ENCODE measurements around the gene HLA-C.
A peak's percentile ranks its signal among the peaks of the same experiment; 100 is the strongest.
"Not testable (repeated sequence)": the region's sequence is repeated elsewhere in the genome, so short reads cannot be mapped to it uniquely, and the experiment has no call there.

The HLA-C gene

GRCh38 chr6:31271641-31272357 is at the start of gene HLA-C:
HLA-C (minus strand) TSS chr6:31272092; CDS start chr6:31272071, 21 bp downstream.
- FAIRE-seq = peak; percentile 7

- FAIRE-seq = no peak
Measured at GRCh38 chr6:31321005-31321707, 49.3 kb upstream of the HLA-C start.

- FAIRE-seq = no peak
Measured at GRCh38 chr6:31317036-31317435, 45.1 kb upstream of the HLA-C start.

GRCh38 chr6:31309641-31310040 is 37.7 kb upstream of the HLA-C start:
- no peak for FAIRE-seq

GRCh38 chr6:31308845-31309175 is 36.9 kb upstream of the HLA-C start:
- no peak for FAIRE-seq

GRCh38 chr6:31308050-31308844 is 36.4 kb upstream of the HLA-C start:
- FAIRE-seq = no peak

- FAIRE-seq = no peak
Measured at GRCh38 chr6:31307669-31308049, 35.8 kb upstream of the HLA-C start.

GRCh38 chr6:31305703-31306219 is 33.9 kb upstream of the HLA-C start:
- no peak for FAIRE-seq

- FAIRE-seq = no peak
Measured at GRCh38 chr6:31304683-31305082, 32.8 kb upstream of the HLA-C start.

GRCh38 chr6:31300797-31301196 is 28.9 kb upstream of the HLA-C start:
- FAIRE-seq = no peak

- no peak for FAIRE-seq
Measured at GRCh38 chr6:31299947-31300346, 28.1 kb upstream of the HLA-C start.

GRCh38 chr6:31299511-31299910 is 27.6 kb upstream of the HLA-C start:
- FAIRE-seq = no peak

- no peak for FAIRE-seq
Measured at GRCh38 chr6:31294056-31294455, 22.2 kb upstream of the HLA-C start.

GRCh38 chr6:31293343-31293742 is 21.5 kb upstream of the HLA-C start:
- FAIRE-seq = no peak

- FAIRE-seq = no peak
Measured at GRCh38 chr6:31289788-31290187, 17.9 kb upstream of the HLA-C start.

GRCh38 chr6:31287619-31288018 is 15.7 kb upstream of the HLA-C start:
- FAIRE-seq = no peak

- FAIRE-seq = no peak
Measured at GRCh38 chr6:31285982-31286381, 14.1 kb upstream of the HLA-C start.

- FAIRE-seq = no peak
Measured at GRCh38 chr6:31285486-31285885, 13.6 kb upstream of the HLA-C start.

GRCh38 chr6:31279647-31280046 is 7.8 kb upstream of the HLA-C start:
- not testable (repeated sequence) for FAIRE-seq

GRCh38 chr6:31272836-31273626 is 1.1 kb upstream of the HLA-C start:
- FAIRE-seq = no peak

- no peak for FAIRE-seq
Measured at GRCh38 chr6:31272436-31272835, 544 bp upstream of the HLA-C start.

- no peak for FAIRE-seq
Measured at GRCh38 chr6:31270788-31271640, 878 bp downstream of the HLA-C start.
